HepG2 (cell line): ENCODE results near the gene POLR1G. TPM values are rescaled to one million over a fixed set of nuclear protein-coding genes. Genes with fewer than 3 reads are reported as not detected.

Experiments
- ERF ChIP-seq: IDR thresholded peaks from 2 replicates; pipeline ENCODE4 v1.6.1; 2018; ENCODE audit warnings: missing biosample characterization, missing genetic modification reagents
- NFYB ChIP-seq: sonication (generic); formaldehyde crosslinking; IDR thresholded peaks from 2 replicates; pipeline ENCODE4 v1.4.0; 2020; ENCODE audit warnings: missing genetic modification reagents
- RXRA ChIP-seq: sonication (generic); formaldehyde crosslinking; IDR thresholded peaks from 2 replicates; pipeline ENCODE4 v1.5.1; 2020; ENCODE audit warnings: missing genetic modification reagents
- SMC3 ChIP-seq: IDR thresholded peaks from 2 replicates; pipeline ENCODE4 v1.6.1; 2011; ENCODE audit warnings: low read length, improper control_type of control experiment
- ZMYM3 ChIP-seq: sonication (generic); formaldehyde crosslinking; IDR thresholded peaks from 2 replicates; pipeline ENCODE4 v1.5.1; 2020; ENCODE audit warnings: mild to moderate bottlenecking, missing genetic modification reagents
- ZNF484 ChIP-seq: sonication (generic); formaldehyde crosslinking; IDR thresholded peaks from 2 replicates; pipeline ENCODE4 v1.5.1; 2020; ENCODE audit warnings: mild to moderate bottlenecking, low read depth, missing genetic modification reagents, borderline replicate concordance
- ZNF549 ChIP-seq: sonication (generic); formaldehyde crosslinking; IDR thresholded peaks from 2 replicates; pipeline ENCODE4 v1.5.0; 2020; ENCODE audit warnings: missing genetic modification reagents
- ZNF574 ChIP-seq: sonication (generic); formaldehyde crosslinking; IDR thresholded peaks from 2 replicates; pipeline ENCODE4 v1.4.0; 2020; ENCODE audit warnings: missing genetic modification reagents
- ZNF678 ChIP-seq: sonication (generic); formaldehyde crosslinking; IDR thresholded peaks from 2 replicates; pipeline ENCODE4 v1.4.0; 2020; ENCODE audit warnings: mild to moderate bottlenecking, missing genetic modification reagents
- polyA plus RNA-seq, 8 experiments: library from polyadenylated mRNA; depleted of rRNA in 3 of 8; stranded (reverse) in 7 of 8; unstranded in 1 of 8; fragments of >200 nt; fragmentation: Illumina TruSeq in 4 of 8; extraction: Trizol in 4 of 8; gene quantifications; 2 replicates each; pipeline versions ENCODE4 v1.2.1 to v1.2.3, GENCODE V29; 2011 to 2016; ENCODE audit warnings: low read depth in 4 of 8, missing spikeins in 1 of 8, mixed read lengths in 1 of 8; ENCODE audit not compliant: insufficient read depth in 1 of 8
- total RNA-seq, 5 experiments: library from RNA; depleted of rRNA; stranded (reverse); fragments of >200 nt; fragmentation: Illumina TruSeq; extraction: Trizol; gene quantifications; 2 replicates each; pipeline ENCODE4 v1.2.3, GENCODE V29; 2016; ENCODE audit warnings: low read depth in 1 of 5
- TF ChIP-seq, protein P1 (sequence below): sonication (generic); formaldehyde crosslinking; IDR thresholded peaks from 2 replicates; pipeline ENCODE4 v1.4.0; 2020; ENCODE audit warnings: missing genetic modification reagents
- TF ChIP-seq, protein P2 (sequence below): sonication (generic); formaldehyde crosslinking; IDR thresholded peaks from 2 replicates; pipeline ENCODE4 v1.9.0; 2021; ENCODE audit warnings: missing genetic modification reagents, borderline replicate concordance
- TF ChIP-seq, protein P3 (sequence below): sonication (generic); formaldehyde crosslinking; IDR thresholded peaks from 2 replicates; pipeline ENCODE4 v1.5.0; 2020; ENCODE audit warnings: mild to moderate bottlenecking, missing genetic modification reagents, moderate library complexity
- TF ChIP-seq, protein P4 (sequence below): sonication (generic); formaldehyde crosslinking; IDR thresholded peaks from 2 replicates; pipeline ENCODE4 v1.4.0; 2020; ENCODE audit warnings: low read depth, missing genetic modification reagents

POLR1G gene
- total and polyA plus RNA-seq, 2 of the 13 experiments (the other 11 are each of a cell fraction or from before 2014, with no cell fraction given) = 3.5 to 20.8 TPM

DNA sequence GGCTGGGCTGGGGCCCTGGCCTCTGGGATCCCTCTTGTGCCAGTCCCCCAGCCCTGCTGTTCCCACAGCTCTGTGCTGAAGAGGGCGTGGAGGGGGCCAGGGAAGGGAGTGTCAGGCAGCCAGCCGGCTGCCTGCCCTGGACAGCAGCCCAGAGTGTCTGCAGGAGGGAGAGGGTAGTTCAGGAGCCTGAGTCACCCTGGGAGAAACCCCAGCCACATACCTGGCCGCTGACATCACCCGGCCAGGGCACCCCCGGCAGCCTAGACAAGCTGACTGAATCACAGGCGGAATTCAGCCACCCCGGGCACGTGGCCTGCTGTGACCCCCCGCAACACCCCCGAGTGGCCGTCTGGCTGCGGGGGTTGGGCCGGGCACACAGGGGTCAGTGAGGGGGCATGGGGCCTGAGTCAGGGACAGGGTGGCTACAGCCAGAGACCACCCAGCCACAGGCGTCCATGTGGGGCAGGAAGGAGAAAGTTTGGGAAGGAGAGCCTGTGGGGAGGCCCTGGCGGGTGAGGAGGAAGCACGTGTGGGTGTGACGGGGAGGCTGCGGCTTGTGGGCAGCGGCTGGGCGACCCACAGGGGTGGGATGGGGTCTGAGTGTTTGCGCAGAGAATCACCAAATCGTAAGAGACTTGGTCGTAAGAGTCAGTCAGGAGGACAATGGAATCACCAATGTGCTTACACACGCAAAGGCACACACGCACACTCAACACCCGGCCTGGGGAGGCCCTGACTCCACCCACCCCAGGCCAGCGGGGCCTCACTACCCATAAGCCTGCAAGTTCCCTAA lies 49.5 kb downstream of the POLR1G start (continued):
- TF ChIP-seq ZNF574 (CRISPR knock-in tag) (peak; percentile 54), NFYB (peak; percentile 21; the same call in 1 of the 2 replicates), ZNF549 (no peak), ZNF484 (CRISPR knock-in tag) (no peak), ZNF678 (CRISPR knock-in tag) (0 out of 2 replicates have a peak, but pooled peaks have one; percentile 23), ZMYM3 (CRISPR knock-in tag) (peak; percentile 53; the same call in 1 of the 2 replicates), RXRA (peak; percentile 99), ERF (CRISPR knock-in tag) (peak; percentile 56; the same call in 1 of the 2 replicates), SMC3 (no peak)
- TF ChIP-seq, protein P1, sequence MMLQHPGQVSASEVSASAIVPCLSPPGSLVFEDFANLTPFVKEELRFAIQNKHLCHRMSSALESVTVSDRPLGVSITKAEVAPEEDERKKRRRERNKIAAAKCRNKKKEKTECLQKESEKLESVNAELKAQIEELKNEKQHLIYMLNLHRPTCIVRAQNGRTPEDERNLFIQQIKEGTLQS = peak; percentile 100
- TF ChIP-seq, protein P2, sequence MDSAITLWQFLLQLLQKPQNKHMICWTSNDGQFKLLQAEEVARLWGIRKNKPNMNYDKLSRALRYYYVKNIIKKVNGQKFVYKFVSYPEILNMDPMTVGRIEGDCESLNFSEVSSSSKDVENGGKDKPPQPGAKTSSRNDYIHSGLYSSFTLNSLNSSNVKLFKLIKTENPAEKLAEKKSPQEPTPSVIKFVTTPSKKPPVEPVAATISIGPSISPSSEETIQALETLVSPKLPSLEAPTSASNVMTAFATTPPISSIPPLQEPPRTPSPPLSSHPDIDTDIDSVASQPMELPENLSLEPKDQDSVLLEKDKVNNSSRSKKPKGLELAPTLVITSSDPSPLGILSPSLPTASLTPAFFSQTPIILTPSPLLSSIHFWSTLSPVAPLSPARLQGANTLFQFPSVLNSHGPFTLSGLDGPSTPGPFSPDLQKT (CRISPR knock-in tag) = no peak
- TF ChIP-seq, protein P3, sequence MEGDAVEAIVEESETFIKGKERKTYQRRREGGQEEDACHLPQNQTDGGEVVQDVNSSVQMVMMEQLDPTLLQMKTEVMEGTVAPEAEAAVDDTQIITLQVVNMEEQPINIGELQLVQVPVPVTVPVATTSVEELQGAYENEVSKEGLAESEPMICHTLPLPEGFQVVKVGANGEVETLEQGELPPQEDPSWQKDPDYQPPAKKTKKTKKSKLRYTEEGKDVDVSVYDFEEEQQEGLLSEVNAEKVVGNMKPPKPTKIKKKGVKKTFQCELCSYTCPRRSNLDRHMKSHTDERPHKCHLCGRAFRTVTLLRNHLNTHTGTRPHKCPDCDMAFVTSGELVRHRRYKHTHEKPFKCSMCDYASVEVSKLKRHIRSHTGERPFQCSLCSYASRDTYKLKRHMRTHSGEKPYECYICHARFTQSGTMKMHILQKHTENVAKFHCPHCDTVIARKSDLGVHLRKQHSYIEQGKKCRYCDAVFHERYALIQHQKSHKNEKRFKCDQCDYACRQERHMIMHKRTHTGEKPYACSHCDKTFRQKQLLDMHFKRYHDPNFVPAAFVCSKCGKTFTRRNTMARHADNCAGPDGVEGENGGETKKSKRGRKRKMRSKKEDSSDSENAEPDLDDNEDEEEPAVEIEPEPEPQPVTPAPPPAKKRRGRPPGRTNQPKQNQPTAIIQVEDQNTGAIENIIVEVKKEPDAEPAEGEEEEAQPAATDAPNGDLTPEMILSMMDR = no peak
- TF ChIP-seq, protein P4, sequence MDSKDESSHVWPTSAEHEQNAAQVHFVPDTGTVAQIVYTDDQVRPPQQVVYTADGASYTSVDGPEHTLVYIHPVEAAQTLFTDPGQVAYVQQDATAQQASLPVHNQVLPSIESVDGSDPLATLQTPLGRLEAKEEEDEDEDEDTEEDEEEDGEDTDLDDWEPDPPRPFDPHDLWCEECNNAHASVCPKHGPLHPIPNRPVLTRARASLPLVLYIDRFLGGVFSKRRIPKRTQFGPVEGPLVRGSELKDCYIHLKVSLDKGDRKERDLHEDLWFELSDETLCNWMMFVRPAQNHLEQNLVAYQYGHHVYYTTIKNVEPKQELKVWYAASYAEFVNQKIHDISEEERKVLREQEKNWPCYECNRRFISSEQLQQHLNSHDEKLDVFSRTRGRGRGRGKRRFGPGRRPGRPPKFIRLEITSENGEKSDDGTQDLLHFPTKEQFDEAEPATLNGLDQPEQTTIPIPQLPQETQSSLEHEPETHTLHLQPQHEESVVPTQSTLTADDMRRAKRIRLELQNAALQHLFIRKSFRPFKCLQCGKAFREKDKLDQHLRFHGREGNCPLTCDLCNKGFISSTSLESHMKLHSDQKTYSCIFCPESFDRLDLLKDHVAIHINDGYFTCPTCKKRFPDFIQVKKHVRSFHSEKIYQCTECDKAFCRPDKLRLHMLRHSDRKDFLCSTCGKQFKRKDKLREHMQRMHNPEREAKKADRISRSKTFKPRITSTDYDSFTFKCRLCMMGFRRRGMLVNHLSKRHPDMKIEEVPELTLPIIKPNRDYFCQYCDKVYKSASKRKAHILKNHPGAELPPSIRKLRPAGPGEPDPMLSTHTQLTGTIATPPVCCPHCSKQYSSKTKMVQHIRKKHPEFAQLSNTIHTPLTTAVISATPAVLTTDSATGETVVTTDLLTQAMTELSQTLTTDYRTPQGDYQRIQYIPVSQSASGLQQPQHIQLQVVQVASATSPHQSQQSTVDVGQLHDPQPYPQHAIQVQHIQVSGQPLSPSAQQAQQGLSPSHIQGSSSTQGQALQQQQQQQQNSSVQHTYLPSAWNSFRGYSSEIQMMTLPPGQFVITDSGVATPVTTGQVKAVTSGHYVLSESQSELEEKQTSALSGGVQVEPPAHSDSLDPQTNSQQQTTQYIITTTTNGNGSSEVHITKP (CRISPR knock-in tag) = no peak; the same call in 1 of the 2 replicates
